Measurements from ENCODE around the gene PPIL4.

PPIL4 gene

DNA sequence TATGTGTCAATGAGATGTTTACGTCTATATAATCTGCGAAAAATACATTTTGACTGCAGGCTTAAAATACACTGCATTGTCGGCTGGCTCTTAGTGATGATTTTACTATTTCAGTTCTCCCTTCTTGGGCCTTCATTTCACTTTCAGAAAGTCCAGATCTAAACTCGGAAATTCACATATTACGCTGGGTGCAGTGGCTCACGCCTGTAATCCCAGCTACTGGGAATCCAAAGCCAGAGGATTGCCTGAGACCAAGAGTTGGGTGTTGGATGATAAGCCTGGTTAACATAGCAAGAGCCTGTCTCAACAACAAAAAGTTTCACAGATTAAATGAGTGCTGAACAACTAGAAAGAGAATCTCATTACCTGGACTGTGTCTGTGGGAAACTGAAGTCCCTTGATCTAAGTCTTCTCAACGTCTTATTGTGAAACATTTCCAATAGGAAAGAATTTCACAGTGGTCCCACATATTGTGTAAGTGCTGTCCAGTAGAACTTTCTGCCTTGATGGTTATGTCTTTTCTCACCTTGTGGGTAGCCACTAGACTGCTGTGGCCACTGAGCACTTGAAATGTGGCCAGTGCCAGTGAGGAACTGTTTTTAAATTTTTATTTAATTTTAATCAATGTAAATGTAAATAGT is 22.2 kb upstream of the PPIL4 start:
- TF ChIP-seq, protein P1, sequence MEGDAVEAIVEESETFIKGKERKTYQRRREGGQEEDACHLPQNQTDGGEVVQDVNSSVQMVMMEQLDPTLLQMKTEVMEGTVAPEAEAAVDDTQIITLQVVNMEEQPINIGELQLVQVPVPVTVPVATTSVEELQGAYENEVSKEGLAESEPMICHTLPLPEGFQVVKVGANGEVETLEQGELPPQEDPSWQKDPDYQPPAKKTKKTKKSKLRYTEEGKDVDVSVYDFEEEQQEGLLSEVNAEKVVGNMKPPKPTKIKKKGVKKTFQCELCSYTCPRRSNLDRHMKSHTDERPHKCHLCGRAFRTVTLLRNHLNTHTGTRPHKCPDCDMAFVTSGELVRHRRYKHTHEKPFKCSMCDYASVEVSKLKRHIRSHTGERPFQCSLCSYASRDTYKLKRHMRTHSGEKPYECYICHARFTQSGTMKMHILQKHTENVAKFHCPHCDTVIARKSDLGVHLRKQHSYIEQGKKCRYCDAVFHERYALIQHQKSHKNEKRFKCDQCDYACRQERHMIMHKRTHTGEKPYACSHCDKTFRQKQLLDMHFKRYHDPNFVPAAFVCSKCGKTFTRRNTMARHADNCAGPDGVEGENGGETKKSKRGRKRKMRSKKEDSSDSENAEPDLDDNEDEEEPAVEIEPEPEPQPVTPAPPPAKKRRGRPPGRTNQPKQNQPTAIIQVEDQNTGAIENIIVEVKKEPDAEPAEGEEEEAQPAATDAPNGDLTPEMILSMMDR (IDR thresholded peaks at IDR 0.05; ENCODE audit: extremely low read depth, insufficient read depth, missing control alignments) = no peak
- peak; percentile 37 for DNase-seq (ENCODE audit: low spot score)
- in situ Hi-C loops (cut with MboI; ENCODE audit: low pct_unique_long_range_greater_than_20kb, low sequenced_read_pairs, unreplicated experiment) = no loop called here

DNA sequence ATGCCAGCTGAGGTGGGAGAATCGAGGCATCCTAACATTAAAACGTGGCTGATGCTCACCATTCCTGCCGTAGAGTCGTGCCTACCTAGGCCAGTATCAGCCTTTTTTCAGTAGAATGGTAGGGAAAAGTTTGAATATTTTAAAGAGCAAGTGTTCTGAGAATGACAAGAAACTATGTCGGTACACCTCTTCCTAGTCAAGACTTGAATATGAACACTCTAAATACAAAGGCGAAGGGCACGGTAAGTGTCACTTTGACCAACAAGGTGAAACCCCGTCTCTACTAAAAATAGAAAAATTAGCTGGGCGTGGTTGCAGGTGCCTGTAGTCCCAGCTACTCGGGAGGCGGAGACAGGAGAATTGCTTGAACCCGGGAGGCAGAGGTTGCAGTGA is 21.3 kb upstream of the PPIL4 start:
- TF ChIP-seq, protein P1 (IDR thresholded peaks at IDR 0.05; ENCODE audit: extremely low read depth, insufficient read depth, missing control alignments) = no peak
- peak; percentile 56 for DNase-seq (ENCODE audit: low spot score)
- in situ Hi-C loops (cut with MboI; ENCODE audit: low pct_unique_long_range_greater_than_20kb, low sequenced_read_pairs, unreplicated experiment) = no loop called here

DNA sequence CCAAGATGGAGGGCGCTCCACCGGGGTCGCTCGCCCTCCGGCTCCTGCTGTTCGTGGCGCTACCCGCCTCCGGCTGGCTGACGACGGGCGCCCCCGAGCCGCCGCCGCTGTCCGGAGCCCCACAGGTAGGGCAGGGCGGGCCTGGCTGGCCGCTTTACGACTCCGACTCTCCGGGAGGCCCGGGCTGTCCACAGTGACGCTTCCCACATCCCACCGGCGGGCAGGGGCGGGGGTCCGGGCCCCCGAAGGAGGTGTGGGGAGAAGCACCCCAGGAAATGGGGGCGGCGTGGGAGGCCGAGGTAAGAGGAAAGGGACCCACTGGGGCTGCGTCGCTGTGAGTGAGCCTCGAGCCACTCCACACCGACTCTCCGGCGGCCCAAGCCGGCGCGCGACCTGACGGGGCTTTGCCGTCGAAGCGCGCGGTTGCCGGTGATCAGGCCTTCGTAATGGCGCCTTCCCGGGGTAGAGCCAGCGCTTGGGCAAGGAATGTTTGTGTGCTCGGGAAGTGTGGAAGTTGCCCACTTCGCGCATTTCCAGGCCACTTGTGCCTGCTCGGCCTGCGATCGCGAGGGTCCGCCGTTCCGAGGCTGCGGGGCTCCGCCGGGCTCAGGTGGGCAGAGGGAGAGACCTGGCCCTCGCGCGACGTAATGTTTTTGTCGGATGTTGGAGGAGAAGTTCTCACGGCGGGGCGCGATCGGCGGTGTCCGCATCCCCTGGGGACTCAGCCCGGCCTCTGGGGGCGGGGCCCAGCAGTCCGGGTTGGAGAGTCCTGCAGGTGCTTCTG is 20.8 kb upstream of the PPIL4 start:
- DNase-seq (ENCODE audit: low spot score) = peak; percentile 51
- in situ Hi-C loops (cut with MboI; ENCODE audit: low pct_unique_long_range_greater_than_20kb, low sequenced_read_pairs, unreplicated experiment) = no loop called here
- TF ChIP-seq, protein P1 (IDR thresholded peaks at IDR 0.05; ENCODE audit: extremely low read depth, insufficient read depth, missing control alignments) = no peak

DNA sequence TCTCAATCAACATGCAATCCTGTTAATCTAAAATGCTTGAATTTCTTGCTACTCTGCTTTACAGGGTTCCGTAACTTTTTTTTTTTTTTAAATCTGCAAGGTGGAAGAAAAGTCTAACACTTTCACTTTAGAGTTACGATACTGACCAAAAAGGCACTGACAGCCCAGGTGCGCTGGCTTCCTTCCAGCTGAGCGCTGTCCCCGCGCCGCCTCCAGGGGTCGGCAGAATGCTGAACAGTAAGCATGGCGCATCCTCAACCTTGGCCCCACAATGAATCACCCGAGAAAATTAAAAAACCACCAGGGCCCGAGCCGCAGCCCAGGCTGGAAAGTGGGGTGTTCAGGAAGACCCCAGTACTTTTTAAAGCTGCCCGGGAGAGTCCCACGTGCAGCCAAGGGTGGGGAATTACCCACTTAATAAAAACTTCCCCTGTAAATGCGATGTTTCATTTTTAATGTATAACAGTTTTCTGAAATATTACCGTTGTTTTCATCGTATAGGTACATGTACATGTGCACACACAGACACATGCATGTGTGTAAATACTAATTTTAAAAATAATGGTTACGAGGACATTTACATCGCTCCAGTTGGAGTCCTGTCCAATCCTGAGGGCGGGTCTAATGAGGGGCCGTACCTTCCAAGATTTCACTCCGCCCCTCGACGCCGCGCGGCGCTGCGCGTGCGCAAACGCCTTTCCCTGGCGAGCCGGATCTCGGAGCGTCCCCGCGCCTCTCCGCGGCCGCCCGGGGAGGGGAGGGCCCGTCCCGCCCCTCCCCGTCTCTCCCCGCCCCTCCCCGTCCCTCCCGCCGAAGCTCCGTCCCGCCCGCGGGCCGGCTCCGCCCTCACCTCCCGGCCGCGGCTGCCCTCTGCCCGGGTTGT is 19.9 kb upstream of the PPIL4 start, which contains the start of gene GINM1:
Gene GINM1 (plus strand): TSS at position 849 of the 883 bp plus-strand sequence. CDS start 40 bp downstream, outside the sequence.
- TF ChIP-seq, protein P1 (IDR thresholded peaks at IDR 0.05; ENCODE audit: extremely low read depth, insufficient read depth, missing control alignments) = peak; percentile 85

DNA sequence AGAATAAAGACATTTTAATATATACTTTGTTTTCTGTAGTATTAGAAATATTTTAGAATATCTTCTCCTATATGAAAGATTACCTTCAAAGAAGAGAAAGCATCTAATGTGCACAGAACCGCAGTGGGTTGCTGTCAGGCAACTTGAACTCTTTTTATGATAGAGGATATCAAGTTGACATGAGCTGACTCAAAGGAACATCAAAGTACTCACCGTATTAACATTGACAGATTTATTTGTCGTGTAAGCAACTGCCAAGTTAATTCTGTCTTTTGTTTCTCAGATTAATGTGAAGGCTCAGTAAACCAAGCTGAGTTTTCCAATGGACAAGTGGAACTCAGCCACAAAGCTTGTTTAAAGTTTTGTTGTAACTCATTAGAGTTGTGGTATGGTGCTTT is 18.1 kb upstream of the PPIL4 start:
- in situ Hi-C loops (cut with MboI; ENCODE audit: low pct_unique_long_range_greater_than_20kb, low sequenced_read_pairs, unreplicated experiment) = no loop called here
- no peak for DNase-seq (ENCODE audit: low spot score)
- TF ChIP-seq, protein P1 (IDR thresholded peaks at IDR 0.05; ENCODE audit: extremely low read depth, insufficient read depth, missing control alignments) = no peak

More for the DNA sequence above, 19.9 kb upstream of the PPIL4 start, which contains the start of gene GINM1:
- peak; percentile 99 for DNase-seq (ENCODE audit: low spot score)
- in situ Hi-C loops (cut with MboI; ENCODE audit: low pct_unique_long_range_greater_than_20kb, low sequenced_read_pairs, unreplicated experiment) = no loop called here

Measured in GM13977 (cell line).